Activated CD8-positive, alpha-beta memory T cell treated with anti-CD3 and anti-CD28 coated beads for 36 hours (primary cell): ENCODE results near the gene AK9. TPM values are rescaled to one million over a fixed set of nuclear protein-coding genes. Genes with fewer than 3 reads are reported as not detected.
"Not testable (repeated sequence)": the region's sequence is repeated elsewhere in the genome, so short reads cannot be mapped to it uniquely, and the experiment has no call there.

Experiments
- CTCF ChIA-PET: fragments of 350-600 bp; sonication (Branson Sonifier 250); formaldehyde crosslinking; loops from one replicate; lab custom pipeline; 2021; ENCODE audit warnings: antibody characterized with exemption; lab: Charles Lee
- POLR2A ChIA-PET: fragments of 350-600 bp; sonication (Branson Sonifier 250); formaldehyde crosslinking; loops from one replicate; lab custom pipeline; 2021; ENCODE audit warnings: antibody characterized with exemption; lab: Charles Lee
- total RNA-seq, 2 experiments: library from RNA; stranded (reverse); gene quantifications; one replicate each; pipeline ENCODE4 v1.2.3, GENCODE V29; 2021

The AK9 gene
- total RNA-seq, 2 experiments from 2014 or later = 2.9 to 3.7 TPM

- ChIA-PET POLR2A (no interaction called here), CTCF (no interaction called here)
Observed at GRCh38 chr6:109474995-109475394, 216.0 kb downstream of the AK9 start.

DNA sequence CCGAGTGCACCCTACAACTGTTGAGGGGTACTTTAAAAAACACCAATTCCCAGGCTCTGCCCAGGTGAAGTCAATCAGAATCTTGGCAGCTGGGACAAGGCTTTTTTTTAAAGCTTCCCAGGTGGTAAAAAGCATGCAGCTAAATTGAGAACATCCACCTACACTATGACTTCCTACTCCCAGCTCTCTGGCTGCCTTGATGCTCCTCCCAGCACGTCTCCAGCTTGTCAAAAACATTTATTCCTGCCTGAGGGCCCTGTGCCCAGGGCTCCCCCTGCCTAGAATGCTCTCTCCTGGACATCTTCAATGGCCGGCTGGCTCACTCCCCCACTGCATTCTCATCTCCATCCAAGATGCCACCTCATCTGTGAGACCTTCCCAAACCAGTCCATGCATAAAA lies 217.9 kb downstream of the AK9 start:
- POLR2A ChIA-PET = no interaction called here
- CTCF ChIA-PET = no interaction called here

DNA sequence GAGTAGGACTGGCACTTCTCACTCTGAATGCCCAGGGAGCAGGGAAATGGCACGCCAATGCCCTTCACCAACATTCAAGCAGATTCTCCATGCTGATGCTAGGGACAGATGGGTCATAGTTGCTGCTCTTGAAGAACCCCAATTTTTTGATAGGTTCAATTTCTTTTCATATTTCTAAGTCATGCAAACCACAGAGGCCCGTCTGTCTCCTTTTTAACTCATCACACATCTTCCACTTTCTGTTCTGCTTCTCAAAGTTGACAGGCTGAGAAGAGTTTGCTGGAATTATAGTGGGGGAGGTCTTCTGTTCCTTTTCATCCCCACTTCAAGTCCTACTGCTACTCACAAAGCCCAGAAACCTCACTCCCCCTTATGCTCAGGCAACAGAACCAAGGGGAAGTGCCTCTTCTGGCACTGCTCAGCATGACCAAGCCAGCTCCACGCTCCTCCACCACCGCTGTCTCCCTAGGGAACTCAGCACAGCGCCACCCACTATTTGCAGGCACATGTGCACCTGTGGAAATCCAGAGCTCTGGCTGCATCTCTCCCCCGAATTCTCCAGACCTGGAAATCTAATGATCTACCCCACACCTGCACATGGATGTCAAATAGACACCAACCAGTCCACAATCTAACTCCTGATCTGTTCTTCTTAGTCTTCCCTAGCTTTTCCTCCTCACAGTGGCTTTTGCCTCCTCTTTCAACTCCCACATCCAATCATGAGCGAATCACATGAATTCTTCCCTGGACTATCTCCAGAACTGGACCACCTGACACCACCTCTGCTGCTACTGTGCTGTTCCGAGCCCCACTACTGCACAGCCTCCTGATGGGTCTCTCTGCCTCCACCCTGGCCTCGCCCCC lies 218.6 kb downstream of the AK9 start:
- ChIA-PET CTCF (interaction anchor here (1.2 kb wide), 1 partner anchor 14 kb away, joined by 3 read pairs; no protein-coding TSS in a partner anchor), POLR2A (no interaction called here)

- CTCF ChIA-PET = interaction anchor here (0.8 to 1.2 kb wide), 2 partner anchors 13 to 15 kb away, joined by 3 to 4 read pairs; no protein-coding TSS in a partner anchor
- POLR2A ChIA-PET = no interaction called here
Observed at GRCh38 chr6:109471105-109471810, 219.7 kb downstream of the AK9 start.

DNA sequence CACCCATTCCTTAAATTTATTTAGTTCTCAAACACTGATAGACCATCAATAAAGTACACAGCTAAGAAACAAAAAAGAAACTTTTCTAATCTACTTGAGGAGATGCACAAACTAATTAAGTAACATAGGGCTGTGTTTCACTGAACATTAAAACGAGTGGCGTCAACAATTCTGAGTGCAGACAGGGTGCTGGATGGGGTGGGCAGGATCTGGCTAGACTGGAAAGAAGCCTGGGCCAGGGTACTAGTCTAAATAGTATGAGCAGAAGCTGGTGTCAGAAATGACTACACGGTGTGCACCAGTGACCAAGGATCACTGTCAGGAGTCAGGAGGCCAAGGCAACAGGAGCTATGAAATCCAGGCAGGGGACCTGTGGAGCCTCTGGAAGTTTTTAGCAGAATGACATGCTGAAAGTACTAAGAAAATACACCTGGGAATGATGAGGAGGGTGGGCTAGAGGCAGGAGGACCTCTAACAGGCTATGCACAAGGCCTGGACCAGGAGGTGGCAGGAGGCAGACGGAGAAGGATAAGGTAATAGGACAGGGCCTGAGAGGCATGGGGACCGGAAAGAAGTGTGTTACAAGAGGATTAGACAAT lies 221.3 kb downstream of the AK9 start:
- ChIA-PET POLR2A (no interaction called here), CTCF (interaction anchor here (1.0 kb wide), 1 partner anchor 25 kb away, joined by 6 read pairs; no protein-coding TSS in a partner anchor)

DNA sequence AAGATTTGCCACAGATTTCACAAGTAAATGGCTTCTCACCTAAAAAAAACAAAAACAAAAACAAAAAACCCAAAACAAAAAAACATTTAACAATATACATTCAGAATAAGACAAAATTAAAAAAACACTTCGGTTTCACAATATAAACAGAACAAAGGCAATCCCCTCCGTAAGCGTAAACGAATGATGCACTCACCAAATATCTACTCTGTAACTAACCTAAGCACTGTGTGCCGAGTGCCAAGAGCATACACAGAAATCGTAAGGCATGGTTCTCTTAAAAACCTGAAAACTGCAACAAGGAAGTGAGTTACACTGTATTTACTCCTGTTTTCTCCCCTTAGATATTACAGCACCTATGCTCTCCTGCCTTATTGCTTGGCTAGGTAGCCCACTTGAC lies 223.3 kb downstream of the AK9 start:
- ChIA-PET CTCF (no interaction called here), POLR2A (no interaction called here)

DNA sequence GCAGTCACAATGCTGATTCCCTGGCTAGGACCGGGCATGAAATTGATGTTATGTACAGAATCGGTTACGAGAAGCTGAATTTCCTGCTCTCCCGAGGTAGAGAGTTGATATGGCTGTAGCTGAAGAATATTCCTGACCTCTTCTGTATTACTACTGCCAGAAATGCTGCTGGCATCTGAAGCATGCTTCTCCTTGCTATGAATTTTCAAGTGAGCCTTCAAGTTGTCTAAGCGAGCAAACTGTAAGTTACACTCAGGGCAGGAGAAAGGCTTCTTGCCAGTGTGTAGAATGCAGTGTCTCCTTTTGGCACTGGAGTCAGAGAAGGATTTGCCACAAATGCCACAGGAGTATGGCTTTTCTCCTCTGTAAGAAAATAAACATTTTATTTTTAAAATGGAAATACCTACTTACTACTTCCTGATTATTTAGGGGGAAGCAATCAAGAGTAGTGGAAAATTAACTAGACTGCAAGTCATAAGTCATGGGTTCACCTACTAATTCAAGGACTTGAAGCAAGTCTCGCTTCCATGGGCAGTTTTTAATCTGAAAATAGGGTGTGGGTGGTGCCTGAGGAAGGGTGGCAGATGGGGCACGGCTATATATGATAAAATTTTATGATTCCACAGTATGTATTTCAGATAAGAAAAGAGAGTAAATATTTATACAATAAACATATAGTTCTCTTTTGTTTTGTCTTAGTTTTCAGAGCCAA lies 224.6 kb downstream of the AK9 start:
- POLR2A ChIA-PET = no interaction called here
- CTCF ChIA-PET = no interaction called here

DNA sequence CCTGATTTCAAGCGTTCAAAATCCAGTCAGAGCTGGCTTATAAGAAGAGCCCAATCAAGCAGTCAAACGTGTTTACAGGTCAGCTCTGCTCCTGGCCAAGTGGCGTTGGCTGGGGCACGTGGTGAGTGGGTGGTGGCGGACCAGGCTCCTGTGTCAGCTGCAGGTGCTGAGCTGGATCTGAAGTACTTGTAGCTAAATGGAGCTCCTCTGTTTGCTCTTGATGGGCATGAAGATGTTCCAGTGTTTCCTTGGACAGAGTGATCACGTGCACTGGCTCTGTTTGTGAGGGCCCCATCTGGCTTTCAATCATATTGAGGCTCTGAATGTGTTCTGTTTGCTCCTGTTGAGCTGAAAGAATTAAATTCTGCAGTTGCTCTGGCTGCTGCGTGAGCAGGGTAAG lies 225.2 kb downstream of the AK9 start:
- CTCF ChIA-PET = no interaction called here
- POLR2A ChIA-PET = no interaction called here

GRCh38 chr6:109461733-109462526 lies 229.1 kb downstream of the AK9 start:
- POLR2A ChIA-PET = no interaction called here
- CTCF ChIA-PET = no interaction called here

- POLR2A ChIA-PET, CTCF ChIA-PET: not testable (repeated sequence)
Observed at GRCh38 chr6:109461205-109461604, 229.8 kb downstream of the AK9 start.

DNA sequence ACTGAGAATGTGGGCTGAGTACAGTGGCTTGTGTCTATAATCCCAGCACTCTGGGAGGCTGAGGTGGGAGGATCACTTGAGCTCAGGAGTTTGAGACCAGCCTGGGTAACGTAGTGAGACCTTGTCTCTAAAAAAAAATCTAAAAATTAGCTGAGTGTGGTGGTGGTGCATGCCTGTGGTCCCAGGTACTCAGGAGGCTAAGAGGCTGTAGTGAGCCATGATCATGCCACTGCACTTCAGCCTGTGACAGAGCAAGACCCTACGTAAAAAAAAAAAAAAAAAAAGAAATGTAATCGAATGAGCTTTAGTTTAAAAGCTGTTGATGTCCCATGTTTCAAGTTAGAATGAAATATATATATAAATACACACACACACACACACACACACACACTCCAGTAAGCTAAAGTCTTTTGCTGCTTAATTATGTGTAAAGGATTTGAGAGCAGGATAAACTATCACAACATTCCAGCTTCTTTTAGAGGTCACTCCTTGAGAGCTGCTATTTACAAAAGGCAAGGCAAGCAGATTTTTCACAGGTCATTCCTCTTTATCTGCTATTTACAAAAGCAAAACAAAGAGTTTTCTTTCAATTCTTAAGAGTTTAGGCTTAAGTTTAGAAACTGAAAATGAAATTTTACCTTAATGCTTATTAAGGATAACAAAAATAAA lies 230.7 kb downstream of the AK9 start:
- CTCF ChIA-PET = interaction anchor here (0.6 to 1.4 kb wide), 2 partner anchors 18 to 903 kb away, joined by 3 read pairs; no protein-coding TSS in a partner anchor
- POLR2A ChIA-PET = no interaction called here

DNA sequence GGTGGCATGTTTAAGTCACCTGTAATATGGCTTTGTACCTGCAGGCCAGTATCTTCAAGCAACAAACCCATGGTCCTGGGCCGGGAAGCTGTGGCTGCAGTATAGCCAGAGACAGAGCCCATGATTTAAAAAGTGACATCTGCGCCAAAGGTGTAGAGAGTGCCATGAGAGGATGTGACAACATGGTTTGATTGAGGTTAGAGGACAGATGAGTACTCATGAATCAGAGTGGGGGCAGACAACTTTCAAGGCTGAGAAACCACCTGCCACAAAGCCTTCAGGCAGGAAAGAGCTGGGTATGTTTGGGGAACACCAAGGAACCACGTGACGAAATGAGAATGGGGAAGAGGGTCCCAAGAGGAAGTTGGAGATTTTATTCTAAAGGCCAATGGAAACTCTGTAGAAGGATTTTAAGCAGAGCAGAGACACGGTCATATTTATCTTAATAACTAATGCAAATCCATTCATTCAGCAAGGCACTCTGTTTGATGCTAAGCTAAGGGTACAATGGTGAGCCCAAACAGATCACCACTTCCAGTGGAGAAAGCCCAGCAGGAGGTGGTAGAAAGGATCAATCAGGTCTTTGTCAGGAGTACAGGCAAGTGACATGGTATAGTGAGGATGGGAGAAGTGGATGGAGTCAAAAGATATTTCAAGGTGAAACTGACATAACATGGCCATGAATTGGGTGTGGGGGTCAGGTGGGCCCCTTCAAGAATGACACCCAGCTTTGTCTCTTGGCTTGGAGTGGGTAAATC lies 232.0 kb downstream of the AK9 start:
- CTCF ChIA-PET = interaction anchor here (1.2 to 1.4 kb wide), 4 partner anchors 13 to 28 kb away, joined by 3 to 6 read pairs (median 6); partner anchors contain the start of genes PPIL6 and SMPD2
- POLR2A ChIA-PET = interaction anchor here (0.6 kb wide), 1 partner anchor 18 kb away, joined by 4 read pairs; the partner anchor contains the start of genes PPIL6 and SMPD2

- CTCF ChIA-PET = interaction anchor here (0.5 to 1.3 kb wide), 3 partner anchors 13 to 74 kb away, joined by 3 to 4 read pairs (median 3); no protein-coding TSS in a partner anchor
- POLR2A ChIA-PET = interaction anchor here (0.7 to 4.5 kb wide), 2 partner anchors 16 to 24 kb away, joined by 8 to 21 read pairs; partner anchors contain the start of gene ZBTB24
Observed at GRCh38 chr6:109457562-109457996, 233.4 kb downstream of the AK9 start.

- CTCF ChIA-PET = interaction anchor here (0.5 to 4.0 kb wide), 5 partner anchors 14 to 74 kb away, joined by 3 to 23 read pairs (median 4); partner anchors contain the start of genes PPIL6, SMPD2 and ZBTB24
Observed at GRCh38 chr6:109456710-109457561, 234.1 kb downstream of the AK9 start.

DNA sequence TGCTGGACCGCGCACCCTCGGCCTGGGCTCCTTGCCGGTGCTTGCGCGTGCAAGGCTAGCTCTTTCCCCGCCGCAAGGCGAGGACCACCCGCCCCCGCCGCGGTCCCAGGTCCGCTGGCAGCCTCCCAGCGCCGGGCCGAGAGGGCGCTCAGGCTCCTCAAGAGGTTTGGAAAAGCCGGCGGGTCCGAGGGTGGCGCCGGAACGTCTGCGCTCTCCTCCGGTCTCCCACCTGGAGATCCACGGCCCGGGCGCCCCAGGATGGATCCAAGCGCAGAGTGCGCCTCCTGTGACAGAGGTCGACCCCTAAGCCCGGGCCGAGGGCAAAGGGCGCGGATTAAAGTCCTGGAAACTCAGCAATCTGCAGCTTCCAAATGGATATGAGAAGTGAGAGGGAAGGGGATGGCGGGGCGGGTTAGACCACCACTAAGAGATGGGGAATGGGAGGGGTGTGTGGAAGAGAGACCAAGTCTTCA lies 234.9 kb downstream of the AK9 start:
- ChIA-PET POLR2A (interaction anchor here (1.1 to 4.5 kb wide), 4 partner anchors 14 to 82 kb away, joined by 3 to 21 read pairs (median 4); partner anchors contain the start of genes PPIL6, SMPD2 and ZBTB24), CTCF (interaction anchor here (1.2 to 4.0 kb wide), 5 partner anchors 15 to 29 kb away, joined by 3 to 23 read pairs (median 4); partner anchors contain the start of genes PPIL6, SMPD2 and ZBTB24)

More at GRCh38 chr6:109456710-109457561, 234.1 kb downstream of the AK9 start:
- POLR2A ChIA-PET = interaction anchor here (1.1 to 4.5 kb wide), 2 partner anchors 15 to 25 kb away, joined by 3 to 21 read pairs; partner anchors contain the start of gene ZBTB24
